GM12878 (cell line): ENCODE data around the gene PANK1. TPM values are rescaled to one million over a fixed set of nuclear protein-coding genes. Genes with fewer than 3 reads are reported as not detected.

Source experiments
- BHLHE40 ChIP-seq, 2 experiments: fragments of 450-650 bp in 1 of 2; IDR thresholded peaks; 2 replicates each; pipeline ENCODE4 v1.6.1; 2011 to 2017; ENCODE audit warnings: low read depth in 2 of 2, borderline replicate concordance in 1 of 2, improper control_type of control experiment in 1 of 2, low read length in 1 of 2, mild to moderate bottlenecking in 1 of 2
- FOXK2 ChIP-seq: fragments of 450-650 bp; IDR thresholded peaks from 2 replicates; pipeline ENCODE4 v1.6.1; 2017; ENCODE audit warnings: mild to moderate bottlenecking, moderate library complexity
- HDGF ChIP-seq: fragments of 450-650 bp; IDR thresholded peaks from 2 replicates; pipeline ENCODE4 v1.6.1; 2016; ENCODE audit warnings: antibody characterized with exemption
- IRF4 ChIP-seq: IDR thresholded peaks from 2 replicates; pipeline ENCODE4 v1.6.1; 2011; ENCODE audit warnings: low read depth, low read length
- PAX8 ChIP-seq: fragments of 450-650 bp; IDR thresholded peaks from 2 replicates; pipeline ENCODE4 v1.6.1; 2017; ENCODE audit warnings: mild to moderate bottlenecking, moderate library complexity
- SKIL ChIP-seq: fragments of 450-650 bp; IDR thresholded peaks from 2 replicates; pipeline ENCODE4 v1.6.1; 2017; ENCODE audit warnings: mild to moderate bottlenecking, low read depth, inconsistent platforms; ENCODE audit not compliant: poor library complexity, severe bottlenecking
- SPI1 ChIP-seq: IDR thresholded peaks from 2 replicates; pipeline ENCODE4 v1.6.1; 2011; ENCODE audit warnings: low read depth, mild to moderate bottlenecking, low read length, moderate library complexity, borderline replicate concordance; ENCODE audit not compliant: insufficient read depth
- TCF7 ChIP-seq: IDR thresholded peaks from 2 replicates; pipeline ENCODE4 v1.6.1; 2014; ENCODE audit warnings: antibody characterized with exemption, borderline replicate concordance
- WRNIP1 ChIP-seq: IDR thresholded peaks from 2 replicates; pipeline ENCODE4 v1.6.1; 2011; ENCODE audit warnings: low read depth, low read length, improper control_type of control experiment, borderline replicate concordance
- ZBTB33 ChIP-seq: fragments of 450-650 bp; IDR thresholded peaks from 2 replicates; pipeline ENCODE4 v1.6.1; 2017; ENCODE audit warnings: mild to moderate bottlenecking
- ZNF207 ChIP-seq: fragments of 450-650 bp; IDR thresholded peaks from 2 replicates; pipeline ENCODE4 v1.6.1; 2014; ENCODE audit warnings: antibody characterized with exemption, mild to moderate bottlenecking, borderline replicate concordance
- polyA plus RNA-seq, 11 experiments: library from polyadenylated mRNA; depleted of rRNA in 4 of 11; unstranded in 6 of 11; stranded (reverse) in 5 of 11; fragments of >200 nt; fragmentation: Nextera tagmentation in 4 of 11; fragmentation: Illumina TruSeq in 1 of 11; extraction: Ambion mirVana in 4 of 11; extraction: Trizol in 1 of 11; gene quantifications; 1 replicate in 1 of 11; 2 replicates in 10 of 11; pipeline versions ENCODE4 v1.2.1 to v1.2.3, GENCODE V29; 2011 to 2016; ENCODE audit warnings: inconsistent platforms in 2 of 11, missing spikeins in 2 of 11, low read depth in 1 of 11
- total RNA-seq, 4 experiments: library from RNA; depleted of rRNA in 3 of 4; stranded (reverse); fragments of >200 nt in 3 of 4; fragmentation: Illumina TruSeq in 1 of 4; extraction: Trizol in 1 of 4; gene quantifications; 2 replicates each; pipeline versions ENCODE4 v1.2.1 to v1.2.3, GENCODE V29; 2013 to 2021
- TF ChIP-seq, protein P1 (sequence below): fragments of 450-650 bp; IDR thresholded peaks from 2 replicates; pipeline ENCODE4 v1.6.1; 2016; ENCODE audit warnings: mild to moderate bottlenecking, moderate library complexity, borderline replicate concordance
- TF ChIP-seq, protein P2 (sequence below): IDR thresholded peaks from 2 replicates; pipeline ENCODE4 v1.6.1; 2011; ENCODE audit warnings: low read depth, low read length, improper control_type of control experiment, borderline replicate concordance
- TF ChIP-seq, protein P3 (sequence below): fragments of 450-650 bp; conservative IDR thresholded peaks from 2 replicates; pipeline ENCODE4 v1.6.1; 2017; ENCODE audit warnings: mild to moderate bottlenecking, moderate library complexity

Gene PANK1
- total and polyA plus RNA-seq, 10 of the 15 experiments (the other 5 are each of a cell fraction or from before 2014, with no cell fraction given), result 1.9 to 10.6 (median 5.8) TPM

- TF ChIP-seq, protein P1, sequence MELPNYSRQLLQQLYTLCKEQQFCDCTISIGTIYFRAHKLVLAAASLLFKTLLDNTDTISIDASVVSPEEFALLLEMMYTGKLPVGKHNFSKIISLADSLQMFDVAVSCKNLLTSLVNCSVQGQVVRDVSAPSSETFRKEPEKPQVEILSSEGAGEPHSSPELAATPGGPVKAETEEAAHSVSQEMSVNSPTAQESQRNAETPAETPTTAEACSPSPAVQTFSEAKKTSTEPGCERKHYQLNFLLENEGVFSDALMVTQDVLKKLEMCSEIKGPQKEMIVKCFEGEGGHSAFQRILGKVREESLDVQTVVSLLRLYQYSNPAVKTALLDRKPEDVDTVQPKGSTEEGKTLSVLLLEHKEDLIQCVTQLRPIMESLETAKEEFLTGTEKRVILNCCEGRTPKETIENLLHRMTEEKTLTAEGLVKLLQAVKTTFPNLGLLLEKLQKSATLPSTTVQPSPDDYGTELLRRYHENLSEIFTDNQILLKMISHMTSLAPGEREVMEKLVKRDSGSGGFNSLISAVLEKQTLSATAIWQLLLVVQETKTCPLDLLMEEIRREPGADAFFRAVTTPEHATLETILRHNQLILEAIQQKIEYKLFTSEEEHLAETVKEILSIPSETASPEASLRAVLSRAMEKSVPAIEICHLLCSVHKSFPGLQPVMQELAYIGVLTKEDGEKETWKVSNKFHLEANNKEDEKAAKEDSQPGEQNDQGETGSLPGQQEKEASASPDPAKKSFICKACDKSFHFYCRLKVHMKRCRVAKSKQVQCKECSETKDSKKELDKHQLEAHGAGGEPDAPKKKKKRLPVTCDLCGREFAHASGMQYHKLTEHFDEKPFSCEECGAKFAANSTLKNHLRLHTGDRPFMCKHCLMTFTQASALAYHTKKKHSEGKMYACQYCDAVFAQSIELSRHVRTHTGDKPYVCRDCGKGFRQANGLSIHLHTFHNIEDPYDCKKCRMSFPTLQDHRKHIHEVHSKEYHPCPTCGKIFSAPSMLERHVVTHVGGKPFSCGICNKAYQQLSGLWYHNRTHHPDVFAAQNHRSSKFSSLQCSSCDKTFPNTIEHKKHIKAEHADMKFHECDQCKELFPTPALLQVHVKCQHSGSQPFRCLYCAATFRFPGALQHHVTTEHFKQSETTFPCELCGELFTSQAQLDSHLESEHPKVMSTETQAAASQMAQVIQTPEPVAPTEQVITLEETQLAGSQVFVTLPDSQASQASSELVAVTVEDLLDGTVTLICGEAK, result no peak
- TF ChIP-seq PAX8 (no peak), WRNIP1 (no peak), ZNF207 (no peak), FOXK2 (no peak), SKIL (no peak), BHLHE40 (IDR thresholded peaks at IDR 0.05; ENCODE audit: borderline replicate concordance in 1 of 2, low read depth in 2 of 2, low read length in 1 of 2) (no peak), TCF7 (no peak), HDGF (no peak), IRF4 (no peak), SPI1 (no peak), ZBTB33 (no peak)
- TF ChIP-seq, protein P2, sequence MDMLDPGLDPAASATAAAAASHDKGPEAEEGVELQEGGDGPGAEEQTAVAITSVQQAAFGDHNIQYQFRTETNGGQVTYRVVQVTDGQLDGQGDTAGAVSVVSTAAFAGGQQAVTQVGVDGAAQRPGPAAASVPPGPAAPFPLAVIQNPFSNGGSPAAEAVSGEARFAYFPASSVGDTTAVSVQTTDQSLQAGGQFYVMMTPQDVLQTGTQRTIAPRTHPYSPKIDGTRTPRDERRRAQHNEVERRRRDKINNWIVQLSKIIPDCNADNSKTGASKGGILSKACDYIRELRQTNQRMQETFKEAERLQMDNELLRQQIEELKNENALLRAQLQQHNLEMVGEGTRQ, result no peak
- TF ChIP-seq, protein P3, sequence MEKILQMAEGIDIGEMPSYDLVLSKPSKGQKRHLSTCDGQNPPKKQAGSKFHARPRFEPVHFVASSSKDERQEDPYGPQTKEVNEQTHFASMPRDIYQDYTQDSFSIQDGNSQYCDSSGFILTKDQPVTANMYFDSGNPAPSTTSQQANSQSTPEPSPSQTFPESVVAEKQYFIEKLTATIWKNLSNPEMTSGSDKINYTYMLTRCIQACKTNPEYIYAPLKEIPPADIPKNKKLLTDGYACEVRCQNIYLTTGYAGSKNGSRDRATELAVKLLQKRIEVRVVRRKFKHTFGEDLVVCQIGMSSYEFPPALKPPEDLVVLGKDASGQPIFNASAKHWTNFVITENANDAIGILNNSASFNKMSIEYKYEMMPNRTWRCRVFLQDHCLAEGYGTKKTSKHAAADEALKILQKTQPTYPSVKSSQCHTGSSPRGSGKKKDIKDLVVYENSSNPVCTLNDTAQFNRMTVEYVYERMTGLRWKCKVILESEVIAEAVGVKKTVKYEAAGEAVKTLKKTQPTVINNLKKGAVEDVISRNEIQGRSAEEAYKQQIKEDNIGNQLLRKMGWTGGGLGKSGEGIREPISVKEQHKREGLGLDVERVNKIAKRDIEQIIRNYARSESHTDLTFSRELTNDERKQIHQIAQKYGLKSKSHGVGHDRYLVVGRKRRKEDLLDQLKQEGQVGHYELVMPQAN, result no peak
Observed at GRCh38 chr10:89548673-89549072, 96.4 kb downstream of the PANK1 start (continued).
